Activated naive CD8-positive, alpha-beta T cell (primary cell): ENCODE results near the gene RGS6.

Experiments used
- H3K27ac Mint-ChIP-seq: one replicate; pipeline ENCODE4 v1.8.0; 2021; ENCODE audit warnings: mixed read lengths
- H3K27me3 Mint-ChIP-seq: one replicate; pipeline ENCODE4 v1.8.0; 2021; ENCODE audit warnings: mixed read lengths
- H3K36me3 Mint-ChIP-seq: one replicate; pipeline ENCODE4 v1.8.0; 2021; ENCODE audit warnings: mixed read lengths
- H3K4me1 Mint-ChIP-seq: one replicate; pipeline ENCODE4 v1.8.0; 2021; ENCODE audit warnings: low read depth, mixed read lengths
- H3K4me3 Mint-ChIP-seq: one replicate; pipeline ENCODE4 v1.8.0; 2021; ENCODE audit warnings: mild to moderate bottlenecking, mixed read lengths
- H3K9me3 Mint-ChIP-seq: one replicate; pipeline ENCODE4 v1.8.0; 2021; ENCODE audit warnings: low read depth, mixed read lengths

Gene RGS6

DNA sequence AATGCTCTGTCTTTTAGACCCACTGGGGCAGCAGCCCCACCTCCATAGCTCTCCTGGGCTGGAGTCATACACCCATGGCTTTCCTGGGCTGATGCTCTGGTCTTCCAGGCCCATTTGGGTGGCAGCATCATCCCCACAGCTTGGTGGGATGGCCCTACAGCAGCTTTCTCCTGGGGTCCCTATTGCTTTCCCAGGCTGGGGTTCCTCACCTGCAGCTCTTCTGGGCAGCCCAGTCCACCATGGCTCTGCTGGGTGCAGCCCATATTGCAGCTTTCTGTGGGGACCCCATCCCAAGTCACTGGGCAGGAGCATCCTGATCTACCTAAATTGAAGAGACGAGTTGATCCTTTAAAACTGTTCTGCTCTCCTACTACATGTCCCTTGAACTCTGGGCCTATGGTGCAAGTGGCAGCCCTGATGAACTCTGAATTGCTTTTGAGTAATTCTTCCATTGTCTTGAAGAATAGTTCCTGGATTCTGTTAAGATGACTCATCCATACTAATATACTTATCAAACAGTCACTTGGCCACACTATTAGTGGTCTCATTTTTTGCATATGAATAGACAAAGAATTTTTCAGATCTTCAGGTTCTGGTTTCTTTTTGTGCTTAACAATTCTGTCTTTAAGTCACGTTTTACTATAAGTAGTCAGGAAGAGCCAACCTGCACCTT lies 571.6 kb downstream of the RGS6 start:
- Mint-ChIP-seq H3K27me3 (no peaks in the 10 kb centered on the region), H3K4me1 (no peaks in the 10 kb centered on the region), H3K36me3 (no peaks in the 10 kb centered on the region), H3K27ac (no peak overlapping the region), H3K4me3 (no peak overlapping the region), H3K9me3 (peaks cover 4% of the 10 kb centered on the region)

GRCh38 chr14:72510566-72510965 lies 578.3 kb downstream of the RGS6 start:
- no peaks in the 10 kb centered on the region for H3K36me3 Mint-ChIP-seq
- H3K27ac Mint-ChIP-seq = no peak overlapping the region
- no peak overlapping the region for H3K4me3 Mint-ChIP-seq
- no peaks in the 10 kb centered on the region for H3K4me1 Mint-ChIP-seq
- peaks cover 6% of the 10 kb centered on the region for H3K27me3 Mint-ChIP-seq
- H3K9me3 Mint-ChIP-seq = no peaks in the 10 kb centered on the region

GRCh38 chr14:72512281-72512680 lies 580.1 kb downstream of the RGS6 start:
- Mint-ChIP-seq H3K27ac (no peak overlapping the region), H3K4me3 (no peak overlapping the region), H3K4me1 (peaks cover 8% of the 10 kb centered on the region), H3K9me3 (no peaks in the 10 kb centered on the region), H3K27me3 (peaks cover 6% of the 10 kb centered on the region), H3K36me3 (no peaks in the 10 kb centered on the region)

GRCh38 chr14:72512925-72513324 lies 580.7 kb downstream of the RGS6 start:
- Mint-ChIP-seq H3K9me3 (no peaks in the 10 kb centered on the region), H3K27me3 (peaks cover 6% of the 10 kb centered on the region), H3K4me3 (no peak overlapping the region), H3K36me3 (no peaks in the 10 kb centered on the region), H3K4me1 (peaks cover 14% of the 10 kb centered on the region), H3K27ac (no peak overlapping the region)

GRCh38 chr14:72513346-72513745 lies 581.1 kb downstream of the RGS6 start:
- Mint-ChIP-seq H3K27ac (no peak overlapping the region), H3K27me3 (peaks cover 6% of the 10 kb centered on the region), H3K36me3 (no peaks in the 10 kb centered on the region), H3K4me3 (no peak overlapping the region), H3K4me1 (peaks cover 18% of the 10 kb centered on the region), H3K9me3 (no peaks in the 10 kb centered on the region)

GRCh38 chr14:72513965-72514659 lies 581.9 kb downstream of the RGS6 start:
- H3K27ac Mint-ChIP-seq = no peak overlapping the region
- H3K9me3 Mint-ChIP-seq = no peaks in the 10 kb centered on the region
- no peaks in the 10 kb centered on the region for H3K36me3 Mint-ChIP-seq
- peaks cover 26% of the 10 kb centered on the region for H3K4me1 Mint-ChIP-seq
- H3K27me3 Mint-ChIP-seq = peaks cover 6% of the 10 kb centered on the region
- H3K4me3 Mint-ChIP-seq = no peak overlapping the region

DNA sequence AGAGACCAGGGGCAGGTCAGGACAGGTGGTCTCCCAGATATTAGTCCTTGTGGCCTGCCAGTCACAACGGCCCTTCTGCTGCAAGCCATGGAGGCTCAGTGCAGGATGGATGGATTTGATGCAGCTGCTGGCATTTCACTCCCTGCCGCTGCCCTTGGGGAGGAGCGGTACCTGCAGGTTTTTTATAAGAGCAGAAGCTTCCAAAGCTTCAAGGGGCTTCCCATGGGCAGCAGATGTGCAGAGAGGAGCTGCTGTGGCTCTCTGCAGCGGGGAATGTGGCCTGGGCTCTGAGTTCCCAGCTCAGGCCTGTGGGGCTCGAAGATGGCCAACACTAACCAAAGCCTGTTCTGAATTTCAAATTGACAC lies 582.4 kb downstream of the RGS6 start:
- Mint-ChIP-seq H3K9me3 (no peaks in the 10 kb centered on the region), H3K4me3 (no peak overlapping the region), H3K4me1 (peaks cover 31% of the 10 kb centered on the region), H3K27me3 (peaks cover 6% of the 10 kb centered on the region), H3K36me3 (no peaks in the 10 kb centered on the region), H3K27ac (no peak overlapping the region)

GRCh38 chr14:72515779-72516770 lies 583.8 kb downstream of the RGS6 start:
- peaks cover 46% of the 10 kb centered on the region for H3K4me1 Mint-ChIP-seq
- H3K9me3 Mint-ChIP-seq = peaks cover 5% of the 10 kb centered on the region
- H3K36me3 Mint-ChIP-seq = no peaks in the 10 kb centered on the region
- no peak overlapping the region for H3K27ac Mint-ChIP-seq
- H3K27me3 Mint-ChIP-seq = peaks cover 2% of the 10 kb centered on the region
- H3K4me3 Mint-ChIP-seq = no peak overlapping the region

DNA sequence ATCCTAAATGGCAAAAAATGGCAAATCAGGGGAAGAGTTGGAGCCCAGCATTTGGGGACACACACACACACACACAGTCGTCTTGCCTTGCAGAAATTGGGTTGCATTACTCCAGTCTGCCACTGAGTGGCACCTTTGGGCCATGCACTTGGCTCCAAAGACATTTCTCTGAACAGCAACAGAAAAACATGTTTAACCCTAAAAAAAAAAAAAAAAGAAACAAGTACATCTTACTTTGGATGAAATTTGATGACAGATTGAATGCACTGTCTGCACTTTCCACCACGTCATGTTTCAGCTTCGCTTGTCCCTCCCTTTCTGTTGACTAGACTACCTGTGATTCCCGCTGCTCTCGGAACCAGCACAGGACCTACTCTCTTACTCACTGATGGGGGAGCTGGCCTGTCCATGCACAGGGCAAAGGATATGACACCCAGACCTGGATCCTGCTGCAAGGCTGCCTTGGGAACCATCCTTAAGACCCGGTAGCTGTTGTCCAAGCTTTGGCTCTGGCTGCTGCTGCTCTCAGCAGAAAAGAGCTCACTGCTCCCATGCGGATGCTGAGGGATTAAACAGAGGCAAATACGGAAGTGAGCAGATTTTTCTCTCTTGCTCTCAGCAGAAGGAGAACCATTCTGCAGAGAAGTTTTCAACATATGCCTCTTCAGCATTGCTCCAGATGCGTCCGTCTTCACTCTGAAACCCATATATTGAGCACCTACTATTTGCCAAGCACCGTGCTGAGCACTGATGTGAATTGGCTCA lies 584.9 kb downstream of the RGS6 start:
- peaks cover 52% of the 10 kb centered on the region for H3K4me1 Mint-ChIP-seq
- H3K27ac Mint-ChIP-seq = no peak overlapping the region
- peaks cover 5% of the 10 kb centered on the region for H3K9me3 Mint-ChIP-seq
- H3K36me3 Mint-ChIP-seq = no peaks in the 10 kb centered on the region
- no peaks in the 10 kb centered on the region for H3K27me3 Mint-ChIP-seq
- H3K4me3 Mint-ChIP-seq = peak overlapping the region; percentile 34

DNA sequence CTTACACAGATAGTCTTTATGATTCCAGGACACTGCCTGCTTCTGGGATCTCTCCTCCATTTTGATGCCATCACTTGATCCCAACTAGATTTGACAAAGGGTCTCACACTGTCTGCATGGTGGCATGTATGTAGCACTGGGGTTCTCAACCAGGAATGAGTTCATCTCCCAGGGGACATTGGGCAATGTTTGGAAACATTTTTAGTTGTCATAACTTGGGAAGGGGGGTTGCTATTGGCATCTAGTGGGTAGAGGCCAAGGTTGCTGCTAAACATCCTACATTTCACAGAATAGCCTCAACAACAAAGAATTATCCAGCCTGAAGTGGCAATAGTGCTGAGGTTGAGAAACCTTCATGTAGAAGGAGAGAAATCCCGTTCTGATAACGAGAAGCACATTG lies 585.5 kb downstream of the RGS6 start:
- H3K27ac Mint-ChIP-seq = no peak overlapping the region

GRCh38 chr14:72518809-72519377 lies 586.7 kb downstream of the RGS6 start:
- Mint-ChIP-seq H3K36me3 (no peaks in the 10 kb centered on the region), H3K4me1 (peaks cover 56% of the 10 kb centered on the region), H3K27ac (peak overlapping the region; percentile 92), H3K27me3 (no peaks in the 10 kb centered on the region), H3K9me3 (peaks cover 5% of the 10 kb centered on the region), H3K4me3 (peak overlapping the region; percentile 63)

More for the DNA sequence above, 585.5 kb downstream of the RGS6 start:
- no peaks in the 10 kb centered on the region for H3K27me3 Mint-ChIP-seq
- peaks cover 54% of the 10 kb centered on the region for H3K4me1 Mint-ChIP-seq
- no peak overlapping the region for H3K4me3 Mint-ChIP-seq
- no peaks in the 10 kb centered on the region for H3K36me3 Mint-ChIP-seq
- H3K9me3 Mint-ChIP-seq = peaks cover 5% of the 10 kb centered on the region

- peak overlapping the region; percentile 63 for H3K4me3 Mint-ChIP-seq
- peaks cover 63% of the 10 kb centered on the region for H3K4me1 Mint-ChIP-seq
- no peaks in the 10 kb centered on the region for H3K36me3 Mint-ChIP-seq
Observed at GRCh38 chr14:72519543-72519942, 587.3 kb downstream of the RGS6 start.

GRCh38 chr14:72521045-72521444 lies 588.8 kb downstream of the RGS6 start:
- H3K27ac Mint-ChIP-seq = peak overlapping the region; percentile 65
- H3K36me3 Mint-ChIP-seq = no peaks in the 10 kb centered on the region
- peaks cover 66% of the 10 kb centered on the region for H3K4me1 Mint-ChIP-seq
- H3K27me3 Mint-ChIP-seq = no peaks in the 10 kb centered on the region
- peaks cover 5% of the 10 kb centered on the region for H3K9me3 Mint-ChIP-seq
- no peak overlapping the region for H3K4me3 Mint-ChIP-seq

More at GRCh38 chr14:72519543-72519942, 587.3 kb downstream of the RGS6 start:
- peaks cover 5% of the 10 kb centered on the region for H3K9me3 Mint-ChIP-seq
- H3K27ac Mint-ChIP-seq = peak overlapping the region; percentile 92
- H3K27me3 Mint-ChIP-seq = no peaks in the 10 kb centered on the region
